Keratinocyte (primary cell): Measurements from ENCODE around the gene IL17C. TPM values are rescaled to one million over a fixed set of nuclear protein-coding genes. Genes with fewer than 3 reads are reported as not detected.
"Not testable (repeated sequence)": the region's sequence is repeated elsewhere in the genome, so short reads cannot be mapped to it uniquely, and the experiment has no call there.

Source experiments
- DNase-seq: peaks from one replicate; pipeline ENCODE4 v3.0.0-alpha.2; 2011; ENCODE audit warnings: low read depth, missing footprints, low spot score
- FAIRE-seq: peaks from 2 replicates; lab custom pipeline; 2011; peaks lifted over from hg19 to GRCh38; lab: Jason Lieb, UNC
- H2AFZ ChIP-seq: 2 replicates; pipeline ENCODE4 v1.6.0; 2012; ENCODE audit warnings: low read length, control low read depth, inconsistent platforms; ENCODE audit not compliant: control insufficient read depth
- H3K27ac ChIP-seq: 2 replicates; pipeline ENCODE4 v1.5.1; 2011; ENCODE audit warnings: low read length; ENCODE audit not compliant: control insufficient read depth, insufficient read depth
- H3K27me3 ChIP-seq: 3 replicates; pipeline ENCODE4 v1.6.0; 2011; ENCODE audit warnings: low read length; ENCODE audit not compliant: control insufficient read depth, insufficient read depth; ENCODE audit errors: extremely low read depth
- H3K36me3 ChIP-seq, 2 experiments: 2 replicates in 1 of 2; 3 replicates in 1 of 2; pipeline ENCODE4 v1.5.1; 2011; ENCODE audit warnings: low read length in 2 of 2, mild to moderate bottlenecking in 1 of 2; ENCODE audit not compliant: control insufficient read depth in 2 of 2, insufficient read depth in 2 of 2; ENCODE audit errors: extremely low read depth in 1 of 2
- H3K4me1 ChIP-seq: 3 replicates; pipeline ENCODE4 v1.5.1; 2011; ENCODE audit warnings: low read length; ENCODE audit not compliant: control insufficient read depth, insufficient read depth; ENCODE audit errors: extremely low read depth
- H3K4me2 ChIP-seq: 3 replicates; pipeline ENCODE4 v1.6.0; 2011; ENCODE audit warnings: low read depth, low read length; ENCODE audit not compliant: control insufficient read depth, insufficient read depth; ENCODE audit errors: extremely low read depth
- H3K4me3 ChIP-seq, 3 experiments: fragments of 200-600 bp in 1 of 3; sonication (generic) in 1 of 3; 2 replicates in 2 of 3; 3 replicates in 1 of 3; pipeline ENCODE4 v1.5.1; 2011 to 2016; ENCODE audit warnings: low read length in 3 of 3, mild to moderate bottlenecking in 3 of 3, control low read depth in 2 of 3, inconsistent platforms in 1 of 3, low read depth in 1 of 3, mixed read lengths in 1 of 3, mixed run types in 1 of 3, moderate library complexity in 1 of 3; ENCODE audit not compliant: control insufficient read depth in 2 of 3, insufficient read depth in 2 of 3; ENCODE audit errors: extremely low read depth in 1 of 3
- H3K79me2 ChIP-seq: 2 replicates; pipeline ENCODE4 v1.6.0; 2012; ENCODE audit warnings: low read length; ENCODE audit not compliant: control insufficient read depth, insufficient read depth
- H3K9ac ChIP-seq: 3 replicates; pipeline ENCODE4 v1.6.0; 2011; ENCODE audit warnings: low read length; ENCODE audit not compliant: control insufficient read depth, insufficient read depth; ENCODE audit errors: extremely low read depth
- H3K9me1 ChIP-seq: 3 replicates; pipeline ENCODE4 v1.6.0; 2011; ENCODE audit warnings: low read length; ENCODE audit not compliant: control insufficient read depth, insufficient read depth; ENCODE audit errors: extremely low read depth
- H3K9me3 ChIP-seq: 2 replicates; pipeline ENCODE4 v1.5.1; 2012; ENCODE audit warnings: low read depth, low read length; ENCODE audit not compliant: control insufficient read depth
- H4K20me1 ChIP-seq: 3 replicates; pipeline ENCODE4 v1.6.0; 2011; ENCODE audit warnings: low read length; ENCODE audit not compliant: control insufficient read depth, insufficient read depth; ENCODE audit errors: extremely low read depth
- CTCF ChIP-seq, 3 experiments: IDR thresholded peaks in 1 of 3; conservative IDR thresholded peaks in 1 of 3; optimal IDR thresholded peaks in 1 of 3; 2 replicates in 2 of 3; 3 replicates in 1 of 3; pipeline versions ENCODE3 to v1.5.1; 2011; ENCODE audit warnings: low read length in 3 of 3, mild to moderate bottlenecking in 3 of 3, moderate library complexity in 2 of 3, control low read depth in 1 of 3, inconsistent platforms in 1 of 3; ENCODE audit not compliant: insufficient read depth in 2 of 3; ENCODE audit errors: extremely low read depth in 1 of 3
- EZH2 ChIP-seq: IDR thresholded peaks from one replicate; pipeline ENCODE4 v1.6.1; 2012; ENCODE audit warnings: inconsistent platforms, mild to moderate bottlenecking, low read length, moderate library complexity
- dilution Hi-C: fragments of 300-500 bp; cut with MboI; formaldehyde crosslinking; loops from one replicate; pipeline ENCODE4 v1.7.0; 2020; ENCODE audit warnings: low sequenced_read_pairs; ENCODE audit not compliant: extremely low pct_ligation_motif_present
- polyA plus RNA-seq, 5 experiments: library from polyadenylated mRNA; depleted of rRNA in 3 of 5; stranded (reverse) in 3 of 5; stranded (forward) in 1 of 5; unstranded in 1 of 5; fragments of >200 nt; gene quantifications; 1 replicate in 1 of 5; 2 replicates in 3 of 5; 3 replicates in 1 of 5; pipeline versions ENCODE4 v1.2.1 to v1.2.3, GENCODE V29; 2011 to 2012; ENCODE audit warnings: missing spikeins in 2 of 5, low read depth in 1 of 5, low replicate concordance in 1 of 5

The IL17C gene
- polyA plus RNA-seq, 1 donor (not counting 4 experiments of a cell fraction or from before 2014, with no cell fraction given), result not detected

- no peaks in the 10 kb centered on the region for H3K9me1 ChIP-seq
- H3K4me2 ChIP-seq, result no peak overlapping the region
- FAIRE-seq, result no peak
- no peaks in the 10 kb centered on the region for H3K27me3 ChIP-seq
- no peak overlapping the region for H2AFZ ChIP-seq
- no peak for TF ChIP-seq EZH2
- TF ChIP-seq CTCF (optimal IDR thresholded peaks at IDR 0.05 in 1 of 3, IDR thresholded peaks at IDR 0.05 in 1 of 3, conservative IDR thresholded peaks at IDR 0.05 in 1 of 3; ENCODE audit: extremely low read depth in 1 of 3, insufficient read depth in 2 of 3, low read length in 3 of 3), result no peak
- no peaks in the 10 kb centered on the region for H3K9me3 ChIP-seq
- no peak overlapping the region for H3K27ac ChIP-seq
- no peak overlapping the region for H3K9ac ChIP-seq
- peaks cover 14% of the 10 kb centered on the region for H3K79me2 ChIP-seq
- no peaks in the 10 kb centered on the region for H4K20me1 ChIP-seq
- no peak for DNase-seq
- no peak overlapping the region for H3K4me3 ChIP-seq
- dilution Hi-C loops, result loop anchor here (25.0 kb wide), 1 partner anchor 95 kb away; no protein-coding TSS in a partner anchor
- H3K4me1 ChIP-seq, result peaks cover 11% of the 10 kb centered on the region
- H3K36me3 ChIP-seq, result peaks cover 0 to 4% of the 10 kb centered on the region in 2 experiments
These were observed 29.1 kb downstream of the IL17C start for GRCh38 chr16:88667461-88667860.

- not testable (repeated sequence) for H4K20me1 ChIP-seq, H3K27ac ChIP-seq, H3K9ac ChIP-seq, H3K4me1 ChIP-seq, H3K9me1 ChIP-seq, H3K36me3 ChIP-seq, H3K9me3 ChIP-seq, H3K79me2 ChIP-seq, H2AFZ ChIP-seq, FAIRE-seq, DNase-seq, H3K4me3 ChIP-seq, H3K27me3 ChIP-seq, H3K4me2 ChIP-seq
- dilution Hi-C loops, result loop anchor here (25.0 kb wide), 1 partner anchor 93 kb away; no protein-coding TSS in a partner anchor
These were observed 31.1 kb downstream of the IL17C start for GRCh38 chr16:88669493-88669892.

GRCh38 chr16:88669980-88670379 is 31.6 kb downstream of the IL17C start:
- no peak overlapping the region for H3K4me2 ChIP-seq
- H3K9ac ChIP-seq, result no peak overlapping the region
- no peaks in the 10 kb centered on the region for H3K79me2 ChIP-seq
- DNase-seq, result no peak
- dilution Hi-C loops, result loop anchor here (25.0 kb wide), 1 partner anchor 92 kb away; no protein-coding TSS in a partner anchor
- FAIRE-seq, result no peak
- peaks cover 0 to 9% of the 10 kb centered on the region in 2 experiments for H3K36me3 ChIP-seq
- H3K27me3 ChIP-seq, result no peaks in the 10 kb centered on the region
- TF ChIP-seq EZH2 (no peak), CTCF (optimal IDR thresholded peaks at IDR 0.05 in 1 of 3, IDR thresholded peaks at IDR 0.05 in 1 of 3, conservative IDR thresholded peaks at IDR 0.05 in 1 of 3; ENCODE audit: extremely low read depth in 1 of 3, insufficient read depth in 2 of 3, low read length in 3 of 3) (no peak)
- H3K4me1 ChIP-seq, result peaks cover 4% of the 10 kb centered on the region
- no peaks in the 10 kb centered on the region for H3K9me1 ChIP-seq
- no peaks in the 10 kb centered on the region for H4K20me1 ChIP-seq
- H2AFZ ChIP-seq, result no peak overlapping the region
- no peak overlapping the region for H3K4me3 ChIP-seq
- H3K9me3 ChIP-seq, result no peaks in the 10 kb centered on the region
- no peak overlapping the region for H3K27ac ChIP-seq
